GM12872 (cell line): ENCODE results near the gene PLA2G4A.

Source experiments
- CTCF ChIP-seq: IDR thresholded peaks from 3 replicates; pipeline ENCODE4 v1.5.1; 2011; ENCODE audit warnings: low read depth, mild to moderate bottlenecking, low read length, moderate library complexity; ENCODE audit not compliant: insufficient read depth

Gene PLA2G4A

GRCh38 chr1:186982116-186982515 lies 153.4 kb downstream of the PLA2G4A start:
- no peak for TF ChIP-seq CTCF

- TF ChIP-seq CTCF = no peak
Measured at GRCh38 chr1:186983327-186983726, 154.6 kb downstream of the PLA2G4A start.

- TF ChIP-seq CTCF = no peak
Measured at GRCh38 chr1:186984959-186985358, 156.2 kb downstream of the PLA2G4A start.

DNA sequence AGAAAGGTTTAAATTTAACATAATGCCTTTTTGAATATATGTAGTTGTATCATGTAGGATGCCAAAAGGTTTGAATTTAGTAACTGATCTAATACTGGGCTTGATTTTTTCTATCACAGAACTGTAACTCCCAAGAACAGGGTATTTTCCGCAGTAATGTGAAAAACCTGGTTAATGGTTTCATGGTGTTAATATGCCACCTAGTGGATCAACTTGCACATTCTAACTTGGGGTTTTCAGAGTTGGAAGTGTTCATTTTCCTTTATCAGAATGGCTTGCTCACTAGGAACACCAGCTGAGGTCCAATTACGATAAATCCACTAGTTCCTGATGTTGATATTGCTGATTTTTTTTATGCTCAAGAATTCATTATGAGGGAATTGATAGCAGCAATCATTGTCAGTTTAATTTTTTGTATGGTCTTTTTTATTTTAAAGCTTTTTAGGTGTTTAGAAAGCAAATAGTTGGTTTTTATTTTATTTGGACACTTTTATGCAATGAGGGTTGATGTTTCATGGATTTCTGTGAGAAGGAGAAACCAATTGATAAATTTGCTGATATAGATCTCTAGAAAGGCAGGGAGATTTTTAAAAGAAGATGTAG lies 157.2 kb downstream of the PLA2G4A start:
- peak; percentile 58; the same call in 2 of the 3 replicates for TF ChIP-seq CTCF

- TF ChIP-seq CTCF = no peak
Measured at GRCh38 chr1:186987065-186987464, 158.3 kb downstream of the PLA2G4A start.

- TF ChIP-seq CTCF = no peak
Measured at GRCh38 chr1:186987769-186988168, 159.0 kb downstream of the PLA2G4A start.

GRCh38 chr1:186993996-186994395 lies 165.2 kb downstream of the PLA2G4A start:
- no peak for TF ChIP-seq CTCF
